Activated CD8-positive, alpha-beta T cell treated with anti-CD3 and anti-CD28 coated beads for 36 hours (primary cell): ENCODE results near the gene CASQ1. TPM values are rescaled to one million over a fixed set of nuclear protein-coding genes. Genes with fewer than 3 reads are reported as not detected.

ENCODE experiments used
- ATAC-seq: fragments of 200-7000 bp; cut with Tn5 transposase; one replicate; pipeline ENCODE4 v1.10.0; 2021; ENCODE audit warnings: mild to moderate bottlenecking, moderate library complexity
- CTCF ChIA-PET: fragments of 350-600 bp; sonication (Branson Sonifier 250); formaldehyde crosslinking; loops from one replicate; lab custom pipeline; 2021; ENCODE audit warnings: antibody characterized with exemption; lab: Charles Lee
- POLR2A ChIA-PET: fragments of 350-600 bp; sonication (Branson Sonifier 250); formaldehyde crosslinking; loops from one replicate; lab custom pipeline; 2021; ENCODE audit warnings: antibody characterized with exemption; lab: Charles Lee
- DNase-seq: peaks from one replicate; pipeline ENCODE4 v3.0.0-alpha.2; 2020
- H3K27ac Mint-ChIP-seq: one replicate; pipeline ENCODE4 v1.8.0; 2021; ENCODE audit warnings: mild to moderate bottlenecking, mixed read lengths
- H3K27me3 Mint-ChIP-seq: one replicate; pipeline ENCODE4 v1.8.0; 2021; ENCODE audit warnings: mixed read lengths
- H3K36me3 Mint-ChIP-seq: one replicate; pipeline ENCODE4 v1.8.0; 2021; ENCODE audit warnings: low read depth, mixed read lengths
- H3K4me1 Mint-ChIP-seq: one replicate; pipeline ENCODE4 v1.8.0; 2021; ENCODE audit warnings: low read depth, mixed read lengths
- H3K4me3 Mint-ChIP-seq: one replicate; pipeline ENCODE4 v1.8.0; 2021; ENCODE audit warnings: mild to moderate bottlenecking, moderate library complexity, mixed read lengths
- H3K9me3 Mint-ChIP-seq: one replicate; pipeline ENCODE4 v1.8.0; 2021; ENCODE audit warnings: mixed read lengths
- CTCF ChIP-seq: fragments of 200-600 bp; IDR thresholded peaks from one replicate; pipeline ENCODE4 v1.8.0; 2022; ENCODE audit warnings: antibody characterized with exemption, mild to moderate bottlenecking
- intact Hi-C: fragments of 100-400 bp; cut with micrococcal nuclease; formaldehyde crosslinking; loops from one replicate; pipeline ENCODE4 v1.10.0; 2022
- total RNA-seq, 2 experiments: library from RNA; stranded (reverse); gene quantifications; one replicate each; pipeline ENCODE4 v1.2.3, GENCODE V29; 2021

Gene CASQ1
- total RNA-seq, 2 experiments from 2014 or later: not detected

- ATAC-seq (no peak), DNase-seq (no peak)
- Mint-ChIP-seq H3K27ac (no peak overlapping the region), H3K4me1 (peaks cover 16% of the 10 kb centered on the region), H3K27me3 (no peaks in the 10 kb centered on the region), H3K4me3 (no peak overlapping the region), H3K9me3 (no peaks in the 10 kb centered on the region), H3K36me3 (peaks cover 43% of the 10 kb centered on the region)
- no peak for TF ChIP-seq CTCF
- intact Hi-C loops: no loop called here
- ChIA-PET POLR2A (interaction anchor here (1.1 kb wide), 2 partner anchors 32 to 46 kb away, joined by 3 read pairs; partner anchors contain the start of gene PEX19), CTCF (interaction anchor here (0.7 to 7.7 kb wide), 6 partner anchors 8 to 52 kb away, joined by 3 to 42 read pairs (median 4); no protein-coding TSS in a partner anchor)
Observed at GRCh38 chr1:160238408-160238807, 48.0 kb downstream of the CASQ1 start.

GRCh38 chr1:160239582-160240299 is 49.4 kb downstream of the CASQ1 start:
- no peaks in the 10 kb centered on the region for H3K27me3 Mint-ChIP-seq
- H3K36me3 Mint-ChIP-seq: peaks cover 45% of the 10 kb centered on the region
- H3K4me3 Mint-ChIP-seq: no peak overlapping the region
- DNase-seq (no peak), ATAC-seq (no peak)
- no peak for TF ChIP-seq CTCF
- H3K9me3 Mint-ChIP-seq: no peaks in the 10 kb centered on the region
- no peak overlapping the region for H3K27ac Mint-ChIP-seq
- H3K4me1 Mint-ChIP-seq: peaks cover 8% of the 10 kb centered on the region
- POLR2A ChIA-PET: interaction anchor here (0.9 to 1.1 kb wide), 3 partner anchors 11 to 45 kb away, joined by 3 read pairs; partner anchors contain the start of gene PEX19
- CTCF ChIA-PET: interaction anchor here (0.9 to 7.7 kb wide), 5 partner anchors 9 to 51 kb away, joined by 3 to 42 read pairs (median 4); no protein-coding TSS in a partner anchor
- intact Hi-C loops: no loop called here

- ChIA-PET POLR2A (interaction anchor here (0.6 to 1.4 kb wide), 3 partner anchors 11 to 89 kb away, joined by 3 to 4 read pairs (median 3); no protein-coding TSS in a partner anchor), CTCF (interaction anchor here (0.8 to 7.7 kb wide), 8 partner anchors 8 to 165 kb away, joined by 3 to 42 read pairs (median 4); no protein-coding TSS in a partner anchor)
- ATAC-seq: no peak
- no peak overlapping the region for H3K4me3 Mint-ChIP-seq
- peaks cover 28% of the 10 kb centered on the region for H3K36me3 Mint-ChIP-seq
- H3K9me3 Mint-ChIP-seq: no peaks in the 10 kb centered on the region
- TF ChIP-seq CTCF: no peak
- H3K27me3 Mint-ChIP-seq: no peaks in the 10 kb centered on the region
- peaks cover 5% of the 10 kb centered on the region for H3K4me1 Mint-ChIP-seq
- no peak for DNase-seq
- no peak overlapping the region for H3K27ac Mint-ChIP-seq
- intact Hi-C loops: no loop called here
Observed at GRCh38 chr1:160243767-160244166, 53.4 kb downstream of the CASQ1 start.

DNA sequence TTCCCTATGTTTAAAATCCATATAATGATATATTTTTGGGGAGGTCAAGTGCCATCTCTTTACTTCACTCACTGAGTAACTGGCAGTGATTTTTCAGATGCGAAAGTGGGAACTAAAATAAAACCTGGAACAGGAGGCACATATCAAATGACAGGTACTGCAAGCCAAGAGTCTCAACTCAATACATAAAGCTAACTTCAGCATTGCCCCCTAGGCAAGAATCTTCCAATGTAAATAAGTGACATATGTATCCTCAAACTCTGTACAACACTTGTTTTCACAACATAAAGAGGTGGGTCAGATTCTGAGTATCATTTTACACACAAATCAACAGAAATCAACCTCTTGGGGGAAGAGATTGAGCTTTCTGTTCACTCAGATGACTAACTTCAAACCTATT is 53.8 kb downstream of the CASQ1 start:
- ChIA-PET POLR2A (interaction anchor here (1.0 to 1.4 kb wide), 2 partner anchors 11 to 88 kb away, joined by 3 to 4 read pairs; no protein-coding TSS in a partner anchor), CTCF (interaction anchor here (0.8 to 7.7 kb wide), 8 partner anchors 8 to 165 kb away, joined by 3 to 42 read pairs (median 4); no protein-coding TSS in a partner anchor)
- TF ChIP-seq CTCF: no peak
- H3K9me3 Mint-ChIP-seq: no peaks in the 10 kb centered on the region
- H3K4me3 Mint-ChIP-seq: no peak overlapping the region
- DNase-seq: no peak
- peaks cover 5% of the 10 kb centered on the region for H3K4me1 Mint-ChIP-seq
- no peak overlapping the region for H3K27ac Mint-ChIP-seq
- H3K36me3 Mint-ChIP-seq: peaks cover 24% of the 10 kb centered on the region
- H3K27me3 Mint-ChIP-seq: no peaks in the 10 kb centered on the region
- no peak for ATAC-seq
- intact Hi-C loops: no loop called here
